GM23338 (cell line): ENCODE results near the gene RBM19. TPM values are rescaled to one million over a fixed set of nuclear protein-coding genes. Genes with fewer than 3 reads are reported as not detected.

Experiments used
- ATAC-seq: fragments of 200-7000 bp; cut with Tn5 transposase; 3 replicates; pipeline ENCODE4 v1.9.1; 2020
- DNase-seq: peaks from one replicate; pipeline ENCODE4 v3.0.0-alpha.2; 2015; ENCODE audit warnings: low spot score
- H2AFZ ChIP-seq: fragments of 200-600 bp; sonication (generic); 2 replicates; pipeline ENCODE4 v1.8.0; 2016; ENCODE audit warnings: antibody characterized with exemption, mild to moderate bottlenecking, moderate library complexity
- H3F3A ChIP-seq: fragments of 200-600 bp; sonication (generic); replicated peaks from 2 replicates; pipeline ENCODE4 v1.8.0; 2017; ENCODE audit warnings: antibody characterized with exemption, mixed run types, low read depth
- H3K27ac ChIP-seq: fragments of 200-600 bp; sonication (generic); 2 replicates; pipeline ENCODE4 v1.6.1; 2016; ENCODE audit warnings: low read depth
- H3K27me3 ChIP-seq: fragments of 200-600 bp; sonication (generic); 2 replicates; pipeline ENCODE4 v1.8.0; 2016; ENCODE audit warnings: mild to moderate bottlenecking, mixed run types, moderate library complexity; ENCODE audit not compliant: insufficient read depth
- H3K36me3 ChIP-seq: fragments of 200-600 bp; sonication (generic); 2 replicates; pipeline ENCODE4 v1.8.0; 2016; ENCODE audit warnings: mild to moderate bottlenecking; ENCODE audit not compliant: insufficient read depth
- H3K4me1 ChIP-seq: fragments of 200-600 bp; sonication (generic); 2 replicates; pipeline ENCODE4 v1.8.0; 2016; ENCODE audit warnings: mild to moderate bottlenecking, moderate library complexity; ENCODE audit not compliant: insufficient read depth
- H3K4me2 ChIP-seq: fragments of 200-600 bp; sonication (generic); 2 replicates; pipeline ENCODE4 v1.7.1; 2017; ENCODE audit warnings: mixed run types
- H3K4me3 ChIP-seq: fragments of 200-600 bp; sonication (generic); 2 replicates; pipeline ENCODE4 v1.6.1; 2016; ENCODE audit warnings: mixed run types
- H3K79me2 ChIP-seq: fragments of 200-600 bp; sonication (generic); replicated peaks from 2 replicates; pipeline ENCODE4 v1.8.0; 2017; ENCODE audit warnings: mild to moderate bottlenecking; ENCODE audit not compliant: insufficient read depth
- H3K9me2 ChIP-seq: fragments of 200-600 bp; sonication (generic); 2 replicates; pipeline ENCODE4 v1.8.0; 2017; ENCODE audit not compliant: insufficient read depth
- H4K20me1 ChIP-seq: fragments of 200-600 bp; sonication (generic); replicated peaks from 2 replicates; pipeline ENCODE4 v1.8.0; 2017; ENCODE audit warnings: mild to moderate bottlenecking; ENCODE audit not compliant: insufficient read depth
- H3K27ac Mint-ChIP-seq: 2 replicates; pipeline ENCODE4 v1.8.0; 2020; ENCODE audit warnings: inconsistent platforms, mild to moderate bottlenecking, moderate library complexity, mixed read lengths
- H3K27me3 Mint-ChIP-seq: 3 replicates; pipeline ENCODE4 v1.8.0; 2022; ENCODE audit warnings: low read depth, mild to moderate bottlenecking, moderate library complexity, mixed read lengths, inconsistent platforms; ENCODE audit not compliant: insufficient read depth, poor library complexity
- H3K36me3 Mint-ChIP-seq: 3 replicates; pipeline ENCODE4 v1.8.0; 2021; ENCODE audit warnings: low read depth, mild to moderate bottlenecking, inconsistent platforms, moderate library complexity, mixed read lengths
- H3K4me1 Mint-ChIP-seq: 3 replicates; pipeline ENCODE4 v1.8.0; 2020; ENCODE audit warnings: mild to moderate bottlenecking, inconsistent platforms, mixed read lengths
- H3K4me3 Mint-ChIP-seq: 3 replicates; pipeline ENCODE4 v1.8.0; 2021; ENCODE audit warnings: moderate library complexity, mild to moderate bottlenecking, inconsistent platforms, mixed read lengths
- H3K9me3 Mint-ChIP-seq: 3 replicates; pipeline ENCODE4 v1.8.0; 2020; ENCODE audit warnings: moderate library complexity, mild to moderate bottlenecking, inconsistent platforms, mixed read lengths
- CREB1 ChIP-seq: fragments of 250-450 bp; sonication (Bioruptor Pico); IDR thresholded peaks from 2 replicates; pipeline ENCODE4 v1.5.0; 2020; ENCODE audit warnings: low read depth, mild to moderate bottlenecking, moderate library complexity
- CTCF ChIP-seq, 2 experiments: fragments of 200-600 bp in 1 of 2; sonication (generic) in 1 of 2; conservative IDR thresholded peaks; 2 replicates each; pipeline versions ENCODE4 v1.5.1 to v1.6.1; 2016 to 2017; ENCODE audit warnings: antibody characterized with exemption in 2 of 2, low read depth in 2 of 2, mild to moderate bottlenecking in 2 of 2, moderate library complexity in 1 of 2
- EZH2 ChIP-seq: fragments of 200-600 bp; sonication (generic); IDR thresholded peaks from one replicate; pipeline ENCODE4 v1.8.0; 2017; ENCODE audit warnings: antibody characterized with exemption, mild to moderate bottlenecking, low read depth; ENCODE audit not compliant: unreplicated experiment
- EZH2phosphoT487 ChIP-seq: fragments of 200-600 bp; sonication (generic); IDR thresholded peaks from one replicate; pipeline ENCODE4 v1.8.1; 2018; ENCODE audit warnings: antibody characterized with exemption; ENCODE audit not compliant: unreplicated experiment
- JUNB ChIP-seq: IDR thresholded peaks from one replicate; pipeline ENCODE4 v1.6.1; 2016; ENCODE audit warnings: antibody characterized with exemption; ENCODE audit not compliant: unreplicated experiment
- NANOG ChIP-seq: IDR thresholded peaks from 2 replicates; pipeline ENCODE4 v1.6.1; 2016; ENCODE audit warnings: antibody characterized with exemption, borderline replicate concordance
- POLR2AphosphoS5 ChIP-seq: IDR thresholded peaks from 2 replicates; pipeline ENCODE4 v1.6.1; 2016; ENCODE audit warnings: antibody characterized with exemption, low read depth
- REST ChIP-seq: IDR thresholded peaks from one replicate; pipeline ENCODE4 v1.6.1; 2018; ENCODE audit warnings: antibody characterized with exemption; ENCODE audit not compliant: unreplicated experiment
- STAT1 ChIP-seq: IDR thresholded peaks from one replicate; pipeline ENCODE4 v1.6.1; 2016; ENCODE audit warnings: antibody characterized with exemption; ENCODE audit not compliant: unreplicated experiment
- ZNF114 ChIP-seq: fragments of 250-450 bp; sonication (Bioruptor Pico); IDR thresholded peaks from 2 replicates; pipeline ENCODE4 v1.5.0; 2020; ENCODE audit warnings: mild to moderate bottlenecking, moderate library complexity
- ZNF331 ChIP-seq: fragments of 250-450 bp; sonication (Bioruptor Pico); IDR thresholded peaks from 2 replicates; pipeline ENCODE4 v1.5.0; 2020; ENCODE audit warnings: low read depth, mild to moderate bottlenecking, moderate library complexity
- polyA plus RNA-seq: library from polyadenylated mRNA; unstranded; fragments of >200 nt; fragmentation: Nextera tagmentation; extraction: Ambion mirVana; gene quantifications from 2 replicates; pipeline ENCODE4 v1.2.1, GENCODE V29; 2016
- total RNA-seq: library from RNA; depleted of rRNA; stranded (reverse); fragments of >200 nt; shearing (Covaris generic); gene quantifications from 2 replicates; pipeline ENCODE4 v1.2.3, GENCODE V29; 2014
- TF ChIP-seq, protein P1 (sequence below): IDR thresholded peaks from 2 replicates; pipeline ENCODE4 v1.6.1; 2016; ENCODE audit warnings: antibody characterized with exemption
- TF ChIP-seq, protein P2 (sequence below): fragments of 250-450 bp; sonication (Bioruptor Pico); IDR thresholded peaks from 2 replicates; pipeline ENCODE4 v1.5.0; 2020; ENCODE audit warnings: mild to moderate bottlenecking, moderate library complexity

Gene RBM19
- total and polyA plus RNA-seq, 2 experiments from 2014 or later: 43.4 to 56.7 TPM

DNA sequence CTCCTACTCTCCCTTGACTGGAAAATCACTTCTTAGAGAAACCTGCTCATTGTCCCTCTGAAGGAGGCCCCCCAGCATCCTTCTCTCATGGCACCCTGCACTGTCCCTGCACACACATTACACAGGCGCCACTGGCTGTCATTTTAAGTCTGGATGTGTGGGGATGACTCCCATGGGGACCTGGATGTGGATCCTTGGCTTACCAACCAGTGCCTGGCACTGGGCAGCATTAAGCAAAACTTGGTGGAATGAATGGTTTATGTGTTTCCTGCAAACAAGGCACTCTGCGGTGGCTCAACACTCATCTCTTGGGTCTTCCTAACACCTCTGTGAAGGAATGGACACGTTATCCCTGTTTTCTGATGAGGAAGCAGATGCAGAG is 162.4 kb downstream of the RBM19 start:
- peaks cover 9% of the 10 kb centered on the region for H3K27me3 Mint-ChIP-seq
- Histone ChIP-seq H3K27ac (no peak overlapping the region), H3K4me2 (no peak overlapping the region), H3K4me3 (no peak overlapping the region), H3F3A (no peaks in the 10 kb centered on the region), H3K27me3 (no peaks in the 10 kb centered on the region), H3K4me1 (no peaks in the 10 kb centered on the region), H3K79me2 (no peaks in the 10 kb centered on the region), H3K36me3 (no peaks in the 10 kb centered on the region), H3K9me2 (no peaks in the 10 kb centered on the region), H2AFZ (no peak overlapping the region), H4K20me1 (no peaks in the 10 kb centered on the region)
- no peak overlapping the region for H3K27ac Mint-ChIP-seq
- H3K4me3 Mint-ChIP-seq: no peak overlapping the region
- peaks cover 13% of the 10 kb centered on the region; the same call in 2 of the 3 replicates for H3K4me1 Mint-ChIP-seq
- no peak for DNase-seq
- H3K36me3 Mint-ChIP-seq: peaks cover 5% of the 10 kb centered on the region; the same call in 1 of the 3 replicates
- no peaks in the 10 kb centered on the region; the same call in 2 of the 3 replicates for H3K9me3 Mint-ChIP-seq
- no peak for ATAC-seq
- TF ChIP-seq CTCF (conservative IDR thresholded peaks at IDR 0.05; ENCODE audit: low read depth in 2 of 2) (no peak), REST (no peak), ZNF331 (CRISPR knock-in tag) (no peak), CREB1 (CRISPR knock-in tag) (no peak), EZH2 (no peak), POLR2AphosphoS5 (no peak), NANOG (no peak), ZNF114 (CRISPR knock-in tag) (no peak), JUNB (no peak), EZH2phosphoT487 (no peak), STAT1 (no peak)
- TF ChIP-seq, protein P1, sequence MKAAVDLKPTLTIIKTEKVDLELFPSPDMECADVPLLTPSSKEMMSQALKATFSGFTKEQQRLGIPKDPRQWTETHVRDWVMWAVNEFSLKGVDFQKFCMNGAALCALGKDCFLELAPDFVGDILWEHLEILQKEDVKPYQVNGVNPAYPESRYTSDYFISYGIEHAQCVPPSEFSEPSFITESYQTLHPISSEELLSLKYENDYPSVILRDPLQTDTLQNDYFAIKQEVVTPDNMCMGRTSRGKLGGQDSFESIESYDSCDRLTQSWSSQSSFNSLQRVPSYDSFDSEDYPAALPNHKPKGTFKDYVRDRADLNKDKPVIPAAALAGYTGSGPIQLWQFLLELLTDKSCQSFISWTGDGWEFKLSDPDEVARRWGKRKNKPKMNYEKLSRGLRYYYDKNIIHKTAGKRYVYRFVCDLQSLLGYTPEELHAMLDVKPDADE: no peak
- TF ChIP-seq, protein P2, sequence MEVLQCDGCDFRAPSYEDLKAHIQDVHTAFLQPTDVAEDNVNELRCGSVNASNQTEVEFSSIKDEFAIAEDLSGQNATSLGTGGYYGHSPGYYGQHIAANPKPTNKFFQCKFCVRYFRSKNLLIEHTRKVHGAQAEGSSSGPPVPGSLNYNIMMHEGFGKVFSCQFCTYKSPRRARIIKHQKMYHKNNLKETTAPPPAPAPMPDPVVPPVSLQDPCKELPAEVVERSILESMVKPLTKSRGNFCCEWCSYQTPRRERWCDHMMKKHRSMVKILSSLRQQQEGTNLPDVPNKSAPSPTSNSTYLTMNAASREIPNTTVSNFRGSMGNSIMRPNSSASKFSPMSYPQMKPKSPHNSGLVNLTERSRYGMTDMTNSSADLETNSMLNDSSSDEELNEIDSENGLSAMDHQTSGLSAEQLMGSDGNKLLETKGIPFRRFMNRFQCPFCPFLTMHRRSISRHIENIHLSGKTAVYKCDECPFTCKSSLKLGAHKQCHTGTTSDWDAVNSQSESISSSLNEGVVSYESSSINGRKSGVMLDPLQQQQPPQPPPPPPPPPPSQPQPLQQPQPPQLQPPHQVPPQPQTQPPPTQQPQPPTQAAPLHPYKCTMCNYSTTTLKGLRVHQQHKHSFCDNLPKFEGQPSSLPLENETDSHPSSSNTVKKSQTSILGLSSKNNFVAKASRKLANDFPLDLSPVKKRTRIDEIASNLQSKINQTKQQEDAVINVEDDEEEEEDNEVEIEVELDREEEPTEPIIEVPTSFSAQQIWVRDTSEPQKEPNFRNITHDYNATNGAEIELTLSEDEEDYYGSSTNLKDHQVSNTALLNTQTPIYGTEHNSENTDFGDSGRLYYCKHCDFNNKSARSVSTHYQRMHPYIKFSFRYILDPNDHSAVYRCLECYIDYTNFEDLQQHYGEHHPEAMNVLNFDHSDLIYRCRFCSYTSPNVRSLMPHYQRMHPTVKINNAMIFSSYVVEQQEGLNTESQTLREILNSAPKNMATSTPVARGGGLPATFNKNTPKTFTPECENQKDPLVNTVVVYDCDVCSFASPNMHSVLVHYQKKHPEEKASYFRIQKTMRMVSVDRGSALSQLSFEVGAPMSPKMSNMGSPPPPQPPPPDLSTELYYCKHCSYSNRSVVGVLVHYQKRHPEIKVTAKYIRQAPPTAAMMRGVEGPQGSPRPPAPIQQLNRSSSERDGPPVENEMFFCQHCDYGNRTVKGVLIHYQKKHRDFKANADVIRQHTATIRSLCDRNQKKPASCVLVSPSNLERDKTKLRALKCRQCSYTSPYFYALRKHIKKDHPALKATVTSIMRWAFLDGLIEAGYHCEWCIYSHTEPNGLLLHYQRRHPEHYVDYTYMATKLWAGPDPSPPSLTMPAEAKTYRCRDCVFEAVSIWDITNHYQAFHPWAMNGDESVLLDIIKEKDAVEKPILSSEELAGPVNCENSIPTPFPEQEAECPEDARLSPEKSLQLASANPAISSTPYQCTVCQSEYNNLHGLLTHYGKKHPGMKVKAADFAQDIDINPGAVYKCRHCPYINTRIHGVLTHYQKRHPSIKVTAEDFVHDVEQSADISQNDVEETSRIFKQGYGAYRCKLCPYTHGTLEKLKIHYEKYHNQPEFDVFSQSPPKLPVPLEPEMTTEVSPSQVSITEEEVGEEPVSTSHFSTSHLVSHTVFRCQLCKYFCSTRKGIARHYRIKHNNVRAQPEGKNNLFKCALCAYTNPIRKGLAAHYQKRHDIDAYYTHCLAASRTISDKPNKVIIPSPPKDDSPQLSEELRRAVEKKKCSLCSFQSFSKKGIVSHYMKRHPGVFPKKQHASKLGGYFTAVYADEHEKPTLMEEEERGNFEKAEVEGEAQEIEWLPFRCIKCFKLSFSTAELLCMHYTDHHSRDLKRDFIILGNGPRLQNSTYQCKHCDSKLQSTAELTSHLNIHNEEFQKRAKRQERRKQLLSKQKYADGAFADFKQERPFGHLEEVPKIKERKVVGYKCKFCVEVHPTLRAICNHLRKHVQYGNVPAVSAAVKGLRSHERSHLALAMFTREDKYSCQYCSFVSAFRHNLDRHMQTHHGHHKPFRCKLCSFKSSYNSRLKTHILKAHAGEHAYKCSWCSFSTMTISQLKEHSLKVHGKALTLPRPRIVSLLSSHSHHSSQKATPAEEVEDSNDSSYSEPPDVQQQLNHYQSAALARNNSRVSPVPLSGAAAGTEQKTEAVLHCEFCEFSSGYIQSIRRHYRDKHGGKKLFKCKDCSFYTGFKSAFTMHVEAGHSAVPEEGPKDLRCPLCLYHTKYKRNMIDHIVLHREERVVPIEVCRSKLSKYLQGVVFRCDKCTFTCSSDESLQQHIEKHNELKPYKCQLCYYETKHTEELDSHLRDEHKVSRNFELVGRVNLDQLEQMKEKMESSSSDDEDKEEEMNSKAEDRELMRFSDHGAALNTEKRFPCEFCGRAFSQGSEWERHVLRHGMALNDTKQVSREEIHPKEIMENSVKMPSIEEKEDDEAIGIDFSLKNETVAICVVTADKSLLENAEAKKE (CRISPR knock-in tag): no peak
